SK-N-DZ (cell line): ENCODE results near the gene MYO1F.
"Not testable (repeated sequence)": the region's sequence is repeated elsewhere in the genome, so short reads cannot be mapped to it uniquely, and the experiment has no call there.

Source experiments
- DNase-seq: peaks from one replicate; pipeline ENCODE4 v3.0.0-alpha.2; 2015; ENCODE audit warnings: low spot score

MYO1F gene

GRCh38 chr19:8600816-8601215 is 23.6 kb upstream of the MYO1F start:
- no peak for DNase-seq

DNA sequence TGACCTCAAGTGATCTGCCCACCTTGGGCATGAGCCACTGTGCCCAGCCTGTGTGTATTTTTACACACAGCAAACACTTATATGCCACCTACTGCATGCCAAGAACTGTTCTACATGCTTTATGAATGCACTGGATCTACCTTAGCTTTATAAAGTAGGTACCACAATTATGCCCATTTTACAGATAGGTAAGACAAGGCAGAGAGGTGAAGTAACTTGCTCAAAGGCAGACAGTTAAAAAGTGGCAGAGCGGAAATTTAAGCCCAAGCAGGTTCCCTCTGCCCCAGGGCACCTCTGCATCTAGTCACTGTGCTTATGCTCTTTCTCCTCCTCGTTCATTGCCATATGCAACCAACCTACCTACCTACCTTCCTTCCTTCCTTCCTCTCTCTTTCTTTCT is 22.8 kb upstream of the MYO1F start:
- DNase-seq: no peak

DNA sequence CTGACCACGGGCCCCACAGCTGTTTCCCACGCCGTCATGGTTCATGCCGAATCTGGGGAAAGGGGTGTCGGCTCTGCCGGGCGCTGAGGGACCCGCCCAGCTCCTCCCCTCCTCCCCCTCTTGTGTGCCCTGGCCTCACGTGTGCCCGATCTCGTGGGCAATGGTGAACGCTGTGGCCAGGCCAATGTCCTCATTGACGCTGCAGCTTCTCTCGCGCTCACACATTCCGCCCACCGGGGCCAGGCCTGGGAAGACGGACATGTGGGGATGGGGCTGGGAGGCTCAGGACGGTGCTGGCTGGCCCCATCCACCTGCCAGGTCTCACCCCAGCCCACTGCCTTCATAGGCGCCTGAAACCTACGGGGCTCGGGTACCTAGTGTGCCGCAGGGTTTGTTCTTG is 18.9 kb upstream of the MYO1F start:
- DNase-seq: no peak

- no peak for DNase-seq
Measured at GRCh38 chr19:8595651-8596050, 18.4 kb upstream of the MYO1F start.

DNA sequence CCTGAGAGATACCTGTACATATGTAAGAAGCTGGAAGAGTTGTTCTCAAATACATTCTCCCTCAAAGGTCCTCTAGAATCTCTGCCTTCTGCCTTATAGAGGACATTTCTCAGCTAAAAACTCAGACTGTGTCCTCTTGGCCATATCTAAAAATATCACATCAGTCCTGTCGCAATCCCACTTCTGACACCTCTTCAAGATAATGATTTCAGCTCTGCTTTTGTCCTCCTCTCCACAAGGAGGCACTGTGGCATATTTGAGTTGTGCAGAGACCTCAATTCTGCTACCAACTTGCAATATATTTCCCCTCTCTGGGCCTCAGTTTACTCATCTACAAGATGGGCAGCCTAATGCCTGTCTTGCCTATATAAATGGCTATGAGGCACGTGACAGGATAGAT is 16.7 kb upstream of the MYO1F start:
- DNase-seq: no peak

DNA sequence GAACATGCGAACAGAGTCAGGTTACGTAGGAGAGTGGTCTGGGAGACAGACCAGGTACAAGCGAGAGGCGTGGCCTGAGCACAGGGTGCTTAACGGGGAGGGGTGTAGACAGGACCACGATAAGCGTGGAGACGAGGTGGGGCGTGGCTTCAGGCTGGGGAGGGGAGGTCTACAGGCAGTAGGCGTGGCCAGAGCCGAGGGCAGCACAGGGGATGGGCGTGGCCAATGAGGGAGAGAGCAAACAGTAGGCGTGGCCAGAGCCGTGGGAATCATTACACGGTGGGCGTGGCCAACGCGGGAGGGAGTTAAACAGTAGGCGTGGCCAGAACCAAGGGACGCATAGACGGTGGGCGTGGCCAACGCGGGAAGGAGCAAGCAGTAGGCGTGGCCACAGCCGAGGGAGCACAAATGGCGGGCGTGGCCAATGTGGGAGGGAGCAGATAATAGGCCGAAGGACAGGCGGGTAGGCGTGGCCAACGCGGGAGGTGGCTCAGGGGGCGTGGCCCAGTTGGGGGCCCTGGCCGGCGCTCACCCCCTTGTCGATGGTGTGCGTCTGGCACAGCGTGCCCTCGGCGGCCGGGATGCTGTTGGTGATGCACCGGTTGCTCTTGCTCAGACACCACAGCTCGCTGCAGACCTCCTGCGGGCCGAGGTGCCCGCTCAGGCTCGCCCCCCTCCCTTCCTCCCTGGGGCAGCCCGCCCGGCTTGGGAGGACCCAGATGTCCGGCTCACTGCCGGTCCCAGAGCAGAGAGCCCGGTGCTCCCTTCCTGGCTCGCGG is 15.2 kb upstream of the MYO1F start:
- peak; percentile 88 for DNase-seq

GRCh38 chr19:8589177-8589714 is 12.0 kb upstream of the MYO1F start:
- no peak for DNase-seq

DNA sequence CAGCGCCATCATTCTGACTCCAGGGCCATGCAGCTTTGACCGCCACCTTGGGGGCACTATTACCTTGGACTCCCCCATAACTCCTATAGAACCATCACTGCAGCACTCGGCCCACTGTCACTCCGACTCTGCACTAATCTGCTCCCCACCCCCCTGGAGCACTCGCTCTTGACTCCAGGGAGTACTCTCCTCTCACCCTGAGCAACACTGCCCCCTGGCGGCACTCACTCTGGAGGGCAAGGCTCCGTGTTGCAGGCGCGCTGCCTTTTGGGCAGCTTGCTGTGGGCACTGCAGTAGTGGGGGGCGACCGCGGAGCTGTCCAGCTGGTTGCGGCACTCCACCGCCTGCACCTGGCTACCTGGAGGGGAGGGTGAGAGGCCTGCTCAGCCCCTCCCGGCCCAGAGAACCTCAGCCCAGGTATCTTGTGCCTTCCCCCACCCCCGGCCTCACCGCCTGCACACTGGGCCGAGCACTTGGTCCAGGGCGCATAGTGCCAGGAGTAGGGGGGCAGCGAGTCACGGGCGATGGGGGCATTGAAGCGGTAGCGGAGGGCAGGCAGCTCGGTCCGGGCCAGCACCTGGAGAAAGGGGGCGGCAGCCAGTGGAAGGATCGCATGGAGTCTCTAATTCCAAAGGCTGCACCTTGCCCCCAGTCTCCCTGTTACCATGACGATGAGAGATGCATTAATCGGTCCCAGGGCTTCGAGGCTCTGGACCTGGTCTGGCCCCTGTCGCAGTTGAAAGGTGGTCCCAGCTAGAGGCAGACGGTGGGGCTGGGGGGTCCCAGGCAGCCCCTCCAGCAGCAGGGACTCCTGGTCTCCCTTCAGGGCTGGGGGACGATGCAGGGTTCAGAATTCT is 8.9 kb upstream of the MYO1F start:
- DNase-seq: no peak

DNA sequence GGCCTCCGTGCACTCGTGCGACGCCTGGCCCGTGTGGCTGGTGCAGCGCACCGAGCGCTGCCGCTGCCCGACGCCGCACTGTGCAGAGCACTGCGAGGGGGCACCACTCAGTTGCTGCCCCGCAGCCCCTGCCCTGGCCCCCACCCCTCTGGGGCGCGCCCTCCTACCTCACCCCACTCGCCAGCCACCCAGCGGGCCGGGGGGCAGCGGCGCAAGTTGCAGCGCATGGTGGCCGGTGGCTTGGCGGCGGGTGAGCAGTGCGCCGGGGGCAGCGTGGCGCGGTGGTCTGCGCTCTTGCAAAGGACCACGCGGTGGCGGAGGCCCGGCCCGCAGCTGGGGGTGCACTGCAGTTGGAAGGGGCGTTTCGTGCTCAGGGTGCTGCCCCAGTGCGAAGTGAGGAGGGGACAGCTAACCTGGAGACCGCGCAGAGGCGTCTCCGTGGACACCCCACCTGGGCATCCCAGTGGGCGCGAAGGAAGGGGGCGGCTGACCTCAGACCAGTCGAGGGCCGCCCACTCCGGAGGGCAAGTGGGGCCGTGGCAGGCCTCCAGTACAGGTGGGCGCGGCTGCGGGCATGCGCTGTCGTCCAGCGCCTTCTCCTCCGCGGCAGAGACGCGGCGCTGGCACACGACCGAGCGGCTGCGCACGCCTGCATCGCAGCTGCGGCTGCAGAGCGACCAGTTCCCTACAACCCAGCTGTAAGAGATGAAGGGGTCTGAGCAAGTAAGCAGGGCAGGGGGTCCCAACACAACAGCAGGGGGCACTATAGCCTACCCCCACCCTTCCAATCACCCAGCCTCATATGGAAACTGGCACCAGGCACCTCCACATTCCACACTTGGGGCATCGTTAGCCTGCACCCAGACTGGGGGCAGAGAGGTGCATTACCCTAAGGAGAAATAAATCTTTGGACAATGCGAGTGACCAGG is 8.0 kb upstream of the MYO1F start:
- no peak for DNase-seq

GRCh38 chr19:8580710-8581281 is 3.6 kb upstream of the MYO1F start:
- DNase-seq: peak; percentile 70

- peak; percentile 58 for DNase-seq
Measured at GRCh38 chr19:8578642-8579265, 1.5 kb upstream of the MYO1F start.

DNA sequence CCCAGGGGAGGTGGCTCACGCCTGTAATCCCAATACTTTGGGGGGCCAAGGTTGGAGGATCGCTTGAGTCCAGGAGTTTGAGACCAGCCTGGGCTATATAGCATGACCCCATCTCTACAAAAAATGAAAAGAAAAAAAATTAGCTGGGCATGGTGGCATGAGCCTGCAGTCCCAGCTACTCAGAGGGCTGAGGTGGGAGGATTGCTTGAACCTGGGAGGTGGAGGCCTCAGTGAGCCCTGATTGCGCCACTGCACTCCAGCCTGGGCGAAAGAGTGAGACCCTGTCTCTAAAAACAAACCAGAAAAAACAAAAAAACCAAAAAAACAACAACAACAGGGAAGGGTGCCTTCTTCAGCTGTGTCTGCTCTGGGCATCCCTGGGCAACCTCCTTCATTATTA is 499 bp upstream of the MYO1F start:
- DNase-seq: no peak

GRCh38 chr19:8576273-8576993 is 809 bp downstream of the MYO1F start:
- DNase-seq: no peak

DNA sequence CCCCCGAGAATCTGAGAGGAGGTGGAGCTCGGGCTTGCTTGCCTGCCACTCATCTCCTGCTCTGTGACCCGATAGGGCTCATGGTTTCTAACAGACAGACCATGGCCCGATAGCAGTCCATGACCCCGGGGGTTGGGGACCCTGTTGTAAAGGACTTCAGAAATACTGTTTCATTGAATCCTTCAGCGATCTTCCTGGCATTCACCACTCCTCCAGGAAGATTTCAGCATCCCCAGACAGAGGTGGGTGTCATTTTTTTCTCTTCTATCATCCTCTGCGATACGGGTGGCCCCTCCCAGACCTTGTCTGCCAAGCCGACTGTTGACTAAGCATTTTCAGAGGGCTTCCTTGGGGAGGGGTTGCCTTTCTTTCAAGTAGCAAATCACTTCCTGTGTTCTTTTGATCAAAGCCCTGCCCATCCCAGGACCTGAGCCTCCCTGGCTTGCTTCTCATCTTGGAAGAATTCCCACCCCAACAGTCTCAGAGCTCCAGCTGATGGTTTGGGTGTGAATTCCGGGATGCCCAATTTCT is 1.7 kb downstream of the MYO1F start:
- no peak for DNase-seq

GRCh38 chr19:8574619-8574922 is 2.7 kb downstream of the MYO1F start:
- not testable (repeated sequence) for DNase-seq

- no peak for DNase-seq
Measured at GRCh38 chr19:8573316-8573715, 3.9 kb downstream of the MYO1F start.

DNA sequence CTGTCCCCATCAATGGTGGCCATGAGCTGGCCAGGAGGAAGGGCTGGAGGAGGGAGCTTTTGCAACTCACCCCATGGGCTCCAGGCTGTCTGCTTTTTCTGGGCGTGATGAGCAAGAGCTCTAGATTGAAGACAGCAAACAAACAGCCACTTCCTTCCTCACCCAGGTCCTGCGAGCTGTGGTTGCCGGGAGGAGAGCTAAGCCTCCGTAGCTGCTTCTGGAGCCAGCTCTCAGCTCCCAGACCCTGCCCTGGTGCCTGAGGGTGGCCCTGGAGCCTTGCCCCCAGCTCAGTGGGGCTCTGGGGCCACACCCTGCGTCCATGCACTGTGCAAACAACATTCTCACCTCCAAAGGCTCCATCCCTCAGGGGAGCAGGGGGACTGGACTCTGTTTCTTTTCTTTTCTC is 6.2 kb downstream of the MYO1F start:
- no peak for DNase-seq

GRCh38 chr19:8569066-8569771 is 8.0 kb downstream of the MYO1F start:
- DNase-seq: no peak

GRCh38 chr19:8567522-8568172 is 9.6 kb downstream of the MYO1F start:
- no peak for DNase-seq
